PC-9 (cell line): ENCODE data around the gene ETF1. TPM values are rescaled to one million over a fixed set of nuclear protein-coding genes. Genes with fewer than 3 reads are reported as not detected.
"Not testable (repeated sequence)": the region's sequence is repeated elsewhere in the genome, so short reads cannot be mapped to it uniquely, and the experiment has no call there.

Experiments
- BruUV-seq: library from RNA; stranded (reverse); fragments of 400-500 nt; replicated peaks from 2 replicates; lab custom pipeline; 2021; lab: Mats Ljungman, UMichigan
- CTCF ChIA-PET: fragments of 300-600 bp; sonication (Branson Sonifier 250); formaldehyde crosslinking; loops from one replicate; lab custom pipeline; 2022; ENCODE audit warnings: antibody characterized with exemption; lab: Charles Lee
- POLR2A ChIA-PET: fragments of 300-600 bp; sonication (Branson Sonifier 250); formaldehyde crosslinking; loops from one replicate; lab custom pipeline; 2022; ENCODE audit warnings: antibody characterized with exemption; ENCODE audit not compliant: unreplicated experiment; lab: Charles Lee
- DNase-seq, 2 experiments: peaks; one replicate each; pipeline versions ENCODE4 v3.0.0 to v3.0.0-alpha.2; 2015 to 2022; ENCODE audit warnings: mixed read lengths in 1 of 2
- H2AFZ ChIP-seq: fragments of 200-600 bp; sonication (generic); 2 replicates; pipeline ENCODE4 v1.8.1; 2017; ENCODE audit warnings: antibody characterized with exemption
- H3F3A ChIP-seq: fragments of 200-600 bp; sonication (generic); 2 replicates; pipeline ENCODE4 v1.8.1; 2017; ENCODE audit warnings: antibody characterized with exemption, mild to moderate bottlenecking, low read depth; ENCODE audit not compliant: insufficient read depth
- H3K27ac ChIP-seq: fragments of 200-600 bp; sonication (generic); 2 replicates; pipeline ENCODE4 v1.6.1; 2016; ENCODE audit warnings: mixed run types
- H3K27me3 ChIP-seq: fragments of 200-600 bp; sonication (generic); 2 replicates; pipeline ENCODE4 v1.6.1; 2016; ENCODE audit warnings: low read depth, mixed run types; ENCODE audit not compliant: insufficient read depth
- H3K36me3 ChIP-seq: fragments of 200-600 bp; sonication (generic); 2 replicates; pipeline ENCODE4 v1.6.1; 2016; ENCODE audit warnings: low read depth, mixed run types
- H3K4me1 ChIP-seq: fragments of 200-600 bp; sonication (generic); replicated peaks from 2 replicates; pipeline ENCODE4 v1.6.1; 2016; ENCODE audit warnings: mixed run types; ENCODE audit not compliant: insufficient read depth
- H3K4me2 ChIP-seq: fragments of 200-600 bp; sonication (generic); 2 replicates; pipeline ENCODE4 v1.6.1; 2017; ENCODE audit warnings: mixed run types
- H3K4me3 ChIP-seq: fragments of 200-600 bp; sonication (generic); 2 replicates; pipeline ENCODE4 v1.6.1; 2016; ENCODE audit warnings: mixed run types
- H3K79me2 ChIP-seq: fragments of 200-600 bp; sonication (generic); 2 replicates; pipeline ENCODE4 v1.6.1; 2017; ENCODE audit warnings: low read depth, mixed run types
- H3K9me2 ChIP-seq: fragments of 200-600 bp; sonication (generic); 2 replicates; pipeline ENCODE4 v1.8.1; 2017; ENCODE audit warnings: mild to moderate bottlenecking; ENCODE audit not compliant: insufficient read depth
- H3K9me3 ChIP-seq: fragments of 200-600 bp; sonication (generic); 2 replicates; pipeline ENCODE4 v1.8.1; 2016; ENCODE audit warnings: low read depth; ENCODE audit not compliant: insufficient read depth
- H4K20me1 ChIP-seq: fragments of 200-600 bp; sonication (generic); 2 replicates; pipeline ENCODE4 v1.8.1; 2017; ENCODE audit not compliant: insufficient read depth
- EZH2 ChIP-seq: fragments of 200-600 bp; sonication (generic); IDR thresholded peaks from 2 replicates; pipeline ENCODE4 v1.8.0; 2017; ENCODE audit warnings: antibody characterized with exemption, low read depth
- intact Hi-C: fragments of 100-400 bp; cut with micrococcal nuclease; formaldehyde crosslinking; loops from one replicate; pipeline ENCODE4 v1.10.0; 2022; ENCODE audit not compliant: unreplicated experiment
- total RNA-seq: library from RNA; stranded (reverse); gene quantifications from 2 replicates; pipeline ENCODE4 v1.2.3, GENCODE V29; 2021
- TF ChIP-seq, protein P1 (sequence below): fragments of 200-600 bp; sonication (generic); conservative IDR thresholded peaks from 2 replicates; pipeline ENCODE4 v1.6.1; 2017; ENCODE audit warnings: mixed run types, antibody characterized with exemption, mild to moderate bottlenecking, moderate library complexity

Gene ETF1
- total RNA-seq, 1 experiment from 2014 or later: 84.9 TPM

DNA sequence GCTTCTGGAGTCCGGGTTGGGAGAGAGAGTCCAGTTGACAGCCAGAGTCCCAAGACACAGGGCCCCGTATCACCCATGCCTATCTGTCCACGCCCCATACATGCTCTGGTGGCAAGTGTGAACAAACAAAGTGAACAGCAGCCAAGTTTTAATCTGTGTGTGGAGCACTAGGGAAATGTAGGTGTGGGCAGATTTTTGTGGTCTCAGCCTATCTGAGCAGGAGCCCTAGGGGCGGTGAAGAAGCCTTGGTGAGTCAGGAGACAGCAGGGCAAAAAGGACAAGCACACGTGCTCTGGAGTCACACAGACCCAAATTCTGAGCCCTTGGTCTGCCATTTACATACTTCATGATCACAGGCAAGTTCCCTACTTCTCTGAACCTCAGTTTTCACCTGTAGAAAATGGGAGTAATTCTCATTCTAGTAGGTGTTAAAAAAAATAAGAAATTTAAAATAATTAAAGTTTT is 54.5 kb downstream of the ETF1 start:
- peak overlapping the region; percentile 1; the same call in 1 of the 2 replicates for H3K4me2 ChIP-seq
- peak; percentile 48 to 67 for DNase-seq
- H3K9me3 ChIP-seq: no peaks in the 10 kb centered on the region
- TF ChIP-seq, protein P1, sequence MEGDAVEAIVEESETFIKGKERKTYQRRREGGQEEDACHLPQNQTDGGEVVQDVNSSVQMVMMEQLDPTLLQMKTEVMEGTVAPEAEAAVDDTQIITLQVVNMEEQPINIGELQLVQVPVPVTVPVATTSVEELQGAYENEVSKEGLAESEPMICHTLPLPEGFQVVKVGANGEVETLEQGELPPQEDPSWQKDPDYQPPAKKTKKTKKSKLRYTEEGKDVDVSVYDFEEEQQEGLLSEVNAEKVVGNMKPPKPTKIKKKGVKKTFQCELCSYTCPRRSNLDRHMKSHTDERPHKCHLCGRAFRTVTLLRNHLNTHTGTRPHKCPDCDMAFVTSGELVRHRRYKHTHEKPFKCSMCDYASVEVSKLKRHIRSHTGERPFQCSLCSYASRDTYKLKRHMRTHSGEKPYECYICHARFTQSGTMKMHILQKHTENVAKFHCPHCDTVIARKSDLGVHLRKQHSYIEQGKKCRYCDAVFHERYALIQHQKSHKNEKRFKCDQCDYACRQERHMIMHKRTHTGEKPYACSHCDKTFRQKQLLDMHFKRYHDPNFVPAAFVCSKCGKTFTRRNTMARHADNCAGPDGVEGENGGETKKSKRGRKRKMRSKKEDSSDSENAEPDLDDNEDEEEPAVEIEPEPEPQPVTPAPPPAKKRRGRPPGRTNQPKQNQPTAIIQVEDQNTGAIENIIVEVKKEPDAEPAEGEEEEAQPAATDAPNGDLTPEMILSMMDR: no peak
- no peak for TF ChIP-seq EZH2
- H3F3A ChIP-seq: no peaks in the 10 kb centered on the region; the same call in 1 of the 2 replicates
- no TSS peak for BruUV-seq
- H2AFZ ChIP-seq: no peak overlapping the region
- peaks cover 32% of the 10 kb centered on the region for H3K27me3 ChIP-seq
- no peaks in the 10 kb centered on the region for H3K9me2 ChIP-seq
- POLR2A ChIA-PET: no interaction called here
- CTCF ChIA-PET: no interaction called here
- H3K36me3 ChIP-seq: no peaks in the 10 kb centered on the region
- no peaks in the 10 kb centered on the region for H3K79me2 ChIP-seq
- H3K4me1 ChIP-seq: 0 out of 2 replicates have a peak, but pooled peaks cover 7% of the 10 kb centered on the region
- H3K4me3 ChIP-seq: no peak overlapping the region
- no peaks in the 10 kb centered on the region for H4K20me1 ChIP-seq
- H3K27ac ChIP-seq: no peak overlapping the region
- intact Hi-C loops: no loop called here

DNA sequence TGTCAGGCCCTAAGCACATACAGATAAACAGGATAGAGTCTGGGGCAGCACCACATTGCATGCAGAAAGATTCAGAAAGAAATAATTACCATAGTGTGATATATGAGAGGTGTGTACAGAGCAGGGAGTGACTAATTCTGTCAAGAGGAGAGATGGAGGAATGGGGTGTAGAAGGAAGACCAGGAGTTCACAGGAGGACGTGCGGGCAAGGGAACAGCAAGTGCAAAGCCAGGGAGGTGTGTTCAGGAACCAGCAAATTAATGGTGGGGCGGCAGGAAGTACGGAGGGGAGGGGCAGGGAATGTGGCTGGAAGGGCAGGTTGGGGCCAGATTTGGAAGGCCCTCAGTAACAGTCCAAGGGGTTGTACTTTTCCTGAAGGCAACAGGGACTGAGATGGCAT is 60.4 kb downstream of the ETF1 start:
- Histone ChIP-seq H3K79me2 (no peaks in the 10 kb centered on the region), H4K20me1 (no peaks in the 10 kb centered on the region), H3K36me3 (no peaks in the 10 kb centered on the region), H3K27ac (no peak overlapping the region), H3K27me3 (no peaks in the 10 kb centered on the region), H3K9me2 (no peaks in the 10 kb centered on the region), H3K4me1 (no peaks in the 10 kb centered on the region), H2AFZ (no peak overlapping the region), H3K9me3 (no peaks in the 10 kb centered on the region), H3K4me3 (no peak overlapping the region), H3F3A (no peaks in the 10 kb centered on the region), H3K4me2 (no peak overlapping the region)
- CTCF ChIA-PET: no interaction called here
- POLR2A ChIA-PET: no interaction called here
- intact Hi-C loops: no loop called here
- TF ChIP-seq, protein P1: no peak
- TF ChIP-seq EZH2: no peak
- no TSS peak for BruUV-seq
- no peak for DNase-seq

DNA sequence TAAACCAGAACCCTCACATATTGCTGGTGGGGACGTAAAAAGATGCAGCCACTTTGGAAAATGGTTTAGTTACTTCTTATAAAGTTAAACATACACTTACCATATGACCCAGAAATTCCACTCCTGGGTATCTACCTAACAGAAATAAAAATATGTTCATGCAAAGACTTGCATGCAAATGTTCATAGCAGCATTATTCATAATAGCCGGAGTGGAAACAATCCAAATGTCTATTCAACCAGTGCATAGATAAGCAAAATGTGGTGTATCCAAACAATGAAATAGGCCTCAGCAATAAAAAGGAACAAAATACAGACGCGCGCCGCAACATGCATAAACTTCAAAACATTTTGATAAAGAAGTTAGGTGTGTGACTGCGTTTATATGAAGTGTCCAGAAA is 66.1 kb downstream of the ETF1 start:
- H3K27me3 ChIP-seq: no peaks in the 10 kb centered on the region
- no peak overlapping the region for H2AFZ ChIP-seq
- H3K79me2 ChIP-seq: no peaks in the 10 kb centered on the region
- DNase-seq: no peak
- no peaks in the 10 kb centered on the region for H3K36me3 ChIP-seq
- no peak overlapping the region for H3K27ac ChIP-seq
- no peaks in the 10 kb centered on the region for H3F3A ChIP-seq
- H3K4me2 ChIP-seq: no peak overlapping the region
- CTCF ChIA-PET: no interaction called here
- no TSS peak for BruUV-seq
- no peaks in the 10 kb centered on the region for H4K20me1 ChIP-seq
- TF ChIP-seq EZH2: no peak
- TF ChIP-seq, protein P1: no peak
- POLR2A ChIA-PET: no interaction called here
- no peaks in the 10 kb centered on the region for H3K4me1 ChIP-seq
- no peaks in the 10 kb centered on the region for H3K9me2 ChIP-seq
- no peak overlapping the region for H3K4me3 ChIP-seq
- intact Hi-C loops: no loop called here
- no peaks in the 10 kb centered on the region for H3K9me3 ChIP-seq

DNA sequence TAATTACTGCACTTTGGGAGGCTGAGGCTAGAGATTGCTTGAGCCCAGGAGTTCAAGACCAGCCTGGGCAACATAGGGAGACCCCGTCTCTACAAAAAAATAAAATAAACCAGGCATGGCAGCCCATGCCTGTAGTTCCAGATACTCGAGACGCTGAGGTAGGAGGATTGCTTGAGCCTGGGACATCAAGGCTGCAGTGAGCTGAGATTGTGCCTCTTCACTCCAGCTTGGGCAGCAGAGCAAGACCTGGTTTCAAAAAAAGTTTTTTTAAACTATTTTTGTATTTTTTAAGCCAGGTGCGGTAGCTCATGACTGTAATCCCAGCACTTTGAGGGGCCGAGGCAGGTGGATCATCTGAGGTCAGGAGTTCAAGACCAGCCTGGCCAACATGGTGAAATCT is 69.9 kb downstream of the ETF1 start:
- H3K27me3 ChIP-seq, H3K4me3 ChIP-seq, DNase-seq, H3K4me2 ChIP-seq, H3K4me1 ChIP-seq, H3F3A ChIP-seq, BruUV-seq, H3K79me2 ChIP-seq, H3K27ac ChIP-seq, H3K9me2 ChIP-seq, H4K20me1 ChIP-seq, H2AFZ ChIP-seq, H3K9me3 ChIP-seq, H3K36me3 ChIP-seq, POLR2A ChIA-PET, intact Hi-C loops: not testable (repeated sequence)
- CTCF ChIA-PET: interaction anchor here (0.6 kb wide), 1 partner anchor 166 kb away, joined by 4 read pairs; no protein-coding TSS in a partner anchor
